Stimulated activated CD8-positive, alpha-beta memory T cell treated with anti-CD3 and anti-CD28 coated beads, Interleukin-2, amount 100 ng/mL, for 1 hour (primary cell): Measurements from ENCODE around the gene AVP.
"Not testable (repeated sequence)": the region's sequence is repeated elsewhere in the genome, so short reads cannot be mapped to it uniquely, and the experiment has no call there.

Source experiments
- DNase-seq, 2 donors: peaks; one replicate each; pipeline ENCODE4 v3.0.0-alpha.2; 2020; ENCODE audit warnings: low read depth in 2 of 2

The AVP gene

GRCh38 chr20:3084283-3084985, at the start of gene AVP:
Gene AVP, minus strand, starts transcription at chr20:3084724. Its CDS starts 50 bp downstream, at chr20:3084674.
- no peak for DNase-seq

- DNase-seq = no peak
These were observed 49.6 kb upstream of the AVP start for GRCh38 chr20:3134151-3134550.

GRCh38 chr20:3133155-3133554, 48.6 kb upstream of the AVP start:
- no peak for DNase-seq

GRCh38 chr20:3130051-3130600, 45.6 kb upstream of the AVP start:
- DNase-seq = no peak

- DNase-seq = no peak
These were observed 44.6 kb upstream of the AVP start for GRCh38 chr20:3129094-3129493.

GRCh38 chr20:3128275-3128984, 43.9 kb upstream of the AVP start:
- no peak for DNase-seq

- DNase-seq = no peak
These were observed 42.0 kb upstream of the AVP start for GRCh38 chr20:3126527-3126859.

- not testable (repeated sequence) for DNase-seq
These were observed 41.4 kb upstream of the AVP start for GRCh38 chr20:3125776-3126526.

GRCh38 chr20:3124773-3125560, 40.4 kb upstream of the AVP start:
- DNase-seq = not testable (repeated sequence)

GRCh38 chr20:3124163-3124562, 39.6 kb upstream of the AVP start:
- not testable (repeated sequence) for DNase-seq

- no peak for DNase-seq
These were observed 39.0 kb upstream of the AVP start for GRCh38 chr20:3123542-3123941.

- DNase-seq = no peak
These were observed 37.6 kb upstream of the AVP start for GRCh38 chr20:3121955-3122610.

- no peak for DNase-seq
These were observed 36.9 kb upstream of the AVP start for GRCh38 chr20:3121271-3121911.

GRCh38 chr20:3119044-3119443, 34.5 kb upstream of the AVP start:
- no peak for DNase-seq

GRCh38 chr20:3117839-3118379, 33.4 kb upstream of the AVP start:
- DNase-seq = not testable (repeated sequence)

- no peak for DNase-seq
These were observed 31.8 kb upstream of the AVP start for GRCh38 chr20:3116341-3116740.

GRCh38 chr20:3115190-3116107, 30.9 kb upstream of the AVP start:
- no peak for DNase-seq

GRCh38 chr20:3111995-3112394, 27.5 kb upstream of the AVP start:
- no peak for DNase-seq

GRCh38 chr20:3111507-3111906, 27.0 kb upstream of the AVP start:
- no peak for DNase-seq
